Small intestine (tissue), 7 donors: ENCODE data around the gene CHMP4A. TPM values are rescaled to one million over a fixed set of nuclear protein-coding genes. Genes with fewer than 3 reads are reported as not detected.

Experiments used
- DNase-seq, 2 donors: peaks; one replicate each; pipeline versions ENCODE4 v3.0.0 to v3.0.0-alpha.2; 2013
- FAIRE-seq: peaks from 2 replicates; lab custom pipeline; 2012; peaks lifted over from hg19 to GRCh38; lab: Jason Lieb, UNC
- H3K27ac ChIP-seq, 3 donors: one replicate each; pipeline ENCODE4 v1.5.1; 2013; ENCODE audit warnings: low read length in 2 of 3, mild to moderate bottlenecking in 2 of 3, control low read depth in 1 of 3, inconsistent platforms in 1 of 3, low read depth in 1 of 3, moderate library complexity in 1 of 3
- H3K27me3 ChIP-seq, 3 donors: one replicate each; pipeline ENCODE4 v1.6.1; 2013; ENCODE audit warnings: low read length in 3 of 3, inconsistent platforms in 1 of 3; ENCODE audit not compliant: control insufficient read depth in 3 of 3, insufficient read depth in 3 of 3
- H3K36me3 ChIP-seq, 3 donors: one replicate each; pipeline ENCODE4 v1.6.1; 2013; ENCODE audit warnings: low read length in 3 of 3, inconsistent platforms in 1 of 3, low read depth in 1 of 3, mild to moderate bottlenecking in 1 of 3, moderate library complexity in 1 of 3; ENCODE audit not compliant: control insufficient read depth in 3 of 3, insufficient read depth in 2 of 3
- H3K4me1 ChIP-seq, 3 donors: one replicate each; pipeline ENCODE4 v1.6.1; 2013; ENCODE audit warnings: low read length in 2 of 3, inconsistent platforms in 1 of 3, low read depth in 1 of 3, mild to moderate bottlenecking in 1 of 3, moderate library complexity in 1 of 3; ENCODE audit not compliant: control insufficient read depth in 3 of 3, insufficient read depth in 2 of 3
- H3K4me3 ChIP-seq, 3 donors: one replicate each; pipeline ENCODE4 v1.5.1; 2013; ENCODE audit warnings: low read length in 3 of 3, control low read depth in 1 of 3, inconsistent platforms in 1 of 3, low read depth in 1 of 3, mild to moderate bottlenecking in 1 of 3, moderate library complexity in 1 of 3
- H3K9me3 ChIP-seq, 2 donors: one replicate each; pipeline ENCODE4 v1.6.1; 2013; ENCODE audit warnings: low read depth in 1 of 2, low read length in 1 of 2; ENCODE audit not compliant: control insufficient read depth in 2 of 2, insufficient read depth in 1 of 2
- WGBS, 3 donors: extraction: QIAGEN DNeasy Blood & Tissue Kit; methylation state at CpG; one replicate each; pipeline ENCODE4 v1.1.7; 2013; 5-methylcytosine and 5-hydroxymethylcytosine counted together
- polyA plus RNA-seq, 4 donors: library from polyadenylated mRNA; stranded (reverse) in 3 of 4; unstranded in 1 of 4; fragments of 200-250 nt in 3 of 4; fragments of 120-200 nt in 1 of 4; gene quantifications; one replicate each; pipeline versions ENCODE4 v1.2.1 to v1.2.3, GENCODE V29; 2013
- donor health status: healthy with polysubstance abuse.
- donor health status: control.
- donor health status: control.
- donor health status: Bipolar disorder and iron deficiency.
- donor health status: healthy.

Gene CHMP4A
- polyA plus RNA-seq, 4 donors: 70.0 to 121 (median 94.9) TPM

DNA sequence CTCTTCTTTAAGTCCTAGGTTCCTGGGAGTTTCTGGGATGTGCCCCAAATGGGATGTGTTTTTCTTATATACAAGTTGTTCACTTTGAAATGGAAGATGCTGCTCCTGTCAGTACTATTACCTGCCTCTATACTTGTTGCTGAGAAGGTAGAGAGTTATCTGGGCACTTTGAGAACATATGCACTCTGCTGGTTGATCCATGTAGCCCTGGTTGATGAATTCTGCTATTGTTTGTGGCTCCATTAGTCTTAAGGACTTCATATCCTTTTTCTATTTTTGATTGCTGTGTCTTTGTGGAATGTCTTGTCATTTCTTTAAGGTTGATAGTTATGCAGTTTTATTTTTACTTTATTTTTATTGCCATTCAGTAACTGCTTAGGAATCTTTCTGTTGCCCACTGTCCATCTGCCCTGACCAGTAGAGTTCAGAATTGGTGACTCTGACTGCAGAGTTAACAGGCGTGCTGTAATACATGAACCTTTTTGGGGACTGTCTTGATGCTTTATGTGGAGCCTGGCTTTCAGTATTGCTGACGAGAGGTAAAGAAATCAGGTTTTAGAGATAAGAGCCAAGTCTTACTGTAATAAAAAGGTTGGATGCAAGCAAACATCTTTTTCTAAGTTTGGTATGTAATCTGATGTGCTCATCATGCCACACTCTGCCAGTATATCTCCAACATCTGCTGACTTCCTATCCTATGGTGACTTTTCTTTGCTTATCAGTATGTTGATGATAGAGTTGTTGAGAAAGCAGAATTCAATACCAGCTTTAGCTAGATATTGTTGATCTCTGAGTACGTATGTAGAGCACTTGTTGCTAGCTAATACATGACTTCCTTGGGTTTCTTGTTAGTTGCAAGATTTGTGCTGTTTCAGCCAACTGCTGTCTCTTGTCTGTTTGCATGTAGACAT lies 21.1 kb upstream of the CHMP4A start:
- H3K4me3 ChIP-seq: no peak overlapping the region
- H3K9me3 ChIP-seq: no peaks in the 10 kb centered on the region
- H3K36me3 ChIP-seq: peaks cover 12 to 39% (median 17%) of the 10 kb centered on the region in 3 donors
- peaks cover 2 to 11% (median 9%) of the 10 kb centered on the region in 3 donors for H3K4me1 ChIP-seq
- no peak for FAIRE-seq
- H3K27me3 ChIP-seq: no peaks in the 10 kb centered on the region
- no peak overlapping the region for H3K27ac ChIP-seq
- 82 to 88% (median 86%) methylated on average over 3 of the region's 3 CpGs for WGBS, 3 donors
- no peak for DNase-seq

DNA sequence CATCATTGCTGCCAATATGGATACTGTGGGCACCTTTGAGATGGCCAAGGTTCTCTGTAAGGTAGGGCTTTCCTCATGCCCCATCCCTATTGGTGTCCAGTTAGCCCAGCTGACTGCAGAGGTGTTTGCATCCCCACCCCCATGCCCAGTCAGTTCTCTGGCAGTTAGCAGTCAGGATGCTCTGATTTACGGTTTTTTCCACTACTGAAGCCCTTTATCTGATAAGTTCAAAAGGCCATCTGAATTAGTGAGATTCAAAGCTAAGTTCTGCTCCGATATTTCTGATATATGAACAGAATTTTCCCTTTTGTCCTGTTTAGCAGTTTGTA lies 20.2 kb upstream of the CHMP4A start:
- 25 to 47% (median 34%) methylated on average over 2 of the region's 2 CpGs for WGBS, 3 donors
- Histone ChIP-seq H3K4me1 (peaks cover 2 to 11% (median 9%) of the 10 kb centered on the region in 3 donors), H3K27ac (peak overlapping the region in 1 of 3 donors; percentile 93), H3K9me3 (no peaks in the 10 kb centered on the region), H3K36me3 (peaks cover 9 to 33% (median 13%) of the 10 kb centered on the region in 3 donors), H3K4me3 (peak overlapping the region in 2 of 3 donors; percentile 57 to 81), H3K27me3 (no peaks in the 10 kb centered on the region)
- FAIRE-seq (no peak), DNase-seq (no peak)

- WGBS, 3 donors: 2 to 3% (median 3%) methylated on average over 38 of the region's 38 CpGs
- peak within 1 kb of the TSS; percentile 57 to 81 (median 63) for H3K4me3 ChIP-seq
Observed at GRCh38 chr14:24232645-24233537, 19.6 kb upstream of the CHMP4A start, which contains the start of gene GMPR2. Gene GMPR2, plus strand, starts transcription at chr14:24232929. Its CDS starts 325 bp downstream, at chr14:24233254.

GRCh38 chr14:24232121-24232644 lies 18.9 kb upstream of the CHMP4A start, which contains the start of gene NEDD8:
Gene NEDD8, minus strand, starts transcription at chr14:24232367. Its CDS starts 100 bp downstream, at chr14:24232267.
- Histone ChIP-seq H3K9me3 (no peaks in the 10 kb centered on the region), H3K4me3 (peak within 1 kb of the TSS; percentile 57 to 81 (median 63)), H3K4me1 (peaks cover 2 to 11% (median 9%) of the 10 kb centered on the region in 3 donors), H3K27me3 (no peaks in the 10 kb centered on the region), H3K27ac (peak within 1 kb of the TSS; percentile 74 to 93 (median 89)), H3K36me3 (peaks cover 4 to 29% (median 4%) of the 10 kb centered on the region in 3 donors)
- FAIRE-seq (no peak), DNase-seq (peak; percentile 94 to 97)
- 0 to 1% (median 1%) methylated on average over 28 to 30 of the region's 30 CpGs for WGBS, 3 donors

More at GRCh38 chr14:24232645-24233537, 19.6 kb upstream of the CHMP4A start, which contains the start of gene GMPR2:
- Histone ChIP-seq H3K27me3 (no peaks in the 10 kb centered on the region), H3K4me1 (peaks cover 2 to 11% (median 9%) of the 10 kb centered on the region in 3 donors), H3K36me3 (peaks cover 4 to 33% (median 8%) of the 10 kb centered on the region in 3 donors), H3K27ac (peak within 1 kb of the TSS; percentile 74 to 93 (median 89)), H3K9me3 (no peaks in the 10 kb centered on the region)
- DNase-seq: no peak
- no peak for FAIRE-seq

DNA sequence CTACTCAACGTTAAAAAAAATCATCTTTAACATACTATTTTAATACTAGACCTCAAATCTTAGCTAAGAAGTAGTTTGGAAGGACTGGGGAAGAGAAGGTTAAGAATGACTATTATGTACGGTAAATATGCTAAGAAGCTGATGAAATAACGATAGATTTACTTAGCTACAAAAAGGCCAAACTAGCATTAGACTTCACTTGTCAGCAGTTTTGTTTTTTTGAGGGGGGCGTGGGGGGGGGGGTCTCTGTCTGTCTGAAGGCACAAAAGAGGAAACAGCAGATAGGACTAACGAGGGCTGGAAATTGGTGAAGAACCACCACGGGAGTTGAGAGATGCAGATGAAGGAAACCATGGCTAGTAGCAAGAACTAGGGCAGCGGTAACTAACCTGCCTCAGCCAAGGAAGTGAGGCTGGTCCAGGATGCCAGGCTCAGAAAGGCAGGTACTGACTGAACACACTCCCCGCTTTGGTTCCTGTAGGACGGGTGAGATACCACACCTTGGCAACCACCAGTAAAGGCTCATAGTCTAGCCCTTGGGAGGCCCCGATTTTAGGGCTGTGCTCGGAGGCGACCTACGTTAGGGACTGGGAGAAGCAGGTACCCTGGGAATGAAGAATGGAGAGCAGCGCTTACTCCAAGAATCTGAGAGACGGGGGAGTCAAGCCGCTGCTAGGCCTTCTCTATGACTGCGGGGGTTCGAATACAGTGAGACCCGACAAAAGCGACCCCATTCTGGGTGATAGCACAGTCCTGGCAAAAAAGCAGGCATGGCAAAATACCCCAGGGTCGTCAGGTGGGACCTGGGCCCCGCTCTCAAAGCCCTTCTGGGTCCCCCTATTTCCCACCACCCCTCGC lies 18.2 kb upstream of the CHMP4A start:
- Histone ChIP-seq H3K4me3 (peak overlapping the region; percentile 57 to 81 (median 63)), H3K36me3 (peaks cover 0 to 23% (median 0%) of the 10 kb centered on the region in 3 donors), H3K4me1 (peaks cover 2 to 11% (median 9%) of the 10 kb centered on the region in 3 donors), H3K9me3 (no peaks in the 10 kb centered on the region), H3K27ac (peak overlapping the region; percentile 58 to 93 (median 89)), H3K27me3 (no peaks in the 10 kb centered on the region)
- FAIRE-seq: no peak
- WGBS, 3 donors: 9 to 12% (median 10%) methylated on average over 23 of the region's 23 CpGs
- peak in 1 of 2 donors; percentile 43 for DNase-seq

GRCh38 chr14:24228902-24229301 lies 15.6 kb upstream of the CHMP4A start:
- Histone ChIP-seq H3K4me1 (peaks cover 2 to 11% (median 9%) of the 10 kb centered on the region in 3 donors), H3K27me3 (no peaks in the 10 kb centered on the region), H3K9me3 (no peaks in the 10 kb centered on the region), H3K4me3 (no peak overlapping the region), H3K27ac (no peak overlapping the region), H3K36me3 (peaks cover 0 to 24% (median 0%) of the 10 kb centered on the region in 3 donors)
- DNase-seq (no peak), FAIRE-seq (no peak)
- WGBS, 3 donors: 0 to 60% (median 5%) methylated on average over 1 of the region's 1 CpG

DNA sequence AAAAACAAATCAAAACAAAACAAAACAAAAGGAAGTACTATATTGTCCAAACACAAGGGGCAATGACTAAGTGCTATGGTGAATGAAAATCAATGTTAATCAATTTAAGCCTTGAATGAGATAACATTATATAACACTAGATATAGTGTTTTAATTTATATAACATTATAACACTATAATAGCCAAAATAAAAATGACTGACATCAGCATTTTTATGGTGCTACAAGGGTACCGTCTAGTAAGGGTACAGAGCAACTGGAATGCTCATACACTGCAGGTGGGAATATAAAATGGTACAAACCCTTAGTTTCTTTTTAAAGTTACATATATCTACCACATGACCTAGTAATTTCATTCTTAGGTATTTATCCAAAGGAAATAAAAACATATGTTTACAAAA lies 13.2 kb upstream of the CHMP4A start:
- no peak overlapping the region for H3K4me3 ChIP-seq
- no peak for DNase-seq
- peaks cover 2 to 3% (median 3%) of the 10 kb centered on the region in 3 donors for H3K4me1 ChIP-seq
- H3K27ac ChIP-seq: no peak overlapping the region
- WGBS, 3 donors: 65 to 72% (median 67%) methylated on average over 1 of the region's 1 CpG
- H3K36me3 ChIP-seq: peaks cover 0 to 26% (median 0%) of the 10 kb centered on the region in 3 donors
- FAIRE-seq: no peak
- H3K9me3 ChIP-seq: no peaks in the 10 kb centered on the region
- H3K27me3 ChIP-seq: no peaks in the 10 kb centered on the region
